ENCODE data around the gene GNG10. TPM values are rescaled to one million over a fixed set of nuclear protein-coding genes. Genes with fewer than 3 reads are reported as not detected.

The GNG10 gene
- total and polyA plus RNA-seq, 9 of the 15 experiments (the other 6 are each of a cell fraction or from before 2014, with no cell fraction given), result 13.1 to 37.8 (median 28.4) TPM

- TF ChIP-seq SETDB1 (IDR thresholded peaks at IDR 0.05; ENCODE audit: low read length) (no peak), ZNF253 (CRISPR knock-in tag; conservative IDR thresholded peaks at IDR 0.05) (no peak), FUS (optimal IDR thresholded peaks at IDR 0.05; ENCODE audit: low read depth, low read length) (no peak), OTX1 (CRISPR knock-in tag; IDR thresholded peaks at IDR 0.05) (no peak)
Measured at GRCh38 chr9:111679199-111679598, 17.8 kb downstream of the GNG10 start (continued).

- no peaks in the 10 kb centered on the region for H3K4me1 ChIP-seq (replicated peaks in 1 of 2; ENCODE audit: control insufficient read depth in 2 of 2, insufficient read depth in 2 of 2, low read length in 2 of 2)
- 30% methylated on average over 1 of the region's 1 CpG for WGBS (ENCODE audit: insufficient coverage, low coverage, missing lambda C conversion rate)
- DNase-seq (ENCODE audit: extremely low read depth in 1 of 4, low spot score in 3 of 4), result no peak
- ATAC-seq, result no peak
- no peaks in the 10 kb centered on the region for H3K9me3 ChIP-seq (replicated peaks; ENCODE audit: control insufficient read depth, insufficient read depth, low read depth, low read length)
- H3K4me3 ChIP-seq, result no peak overlapping the region
- no peak overlapping the region for H3K9ac ChIP-seq (ENCODE audit: insufficient read depth in 1 of 2, low read depth in 2 of 2, low read length in 2 of 2)
- no peak for TF ChIP-seq ZBED1 (IDR thresholded peaks at IDR 0.05)
- TF ChIP-seq ZNF668 (CRISPR knock-in tag; IDR thresholded peaks at IDR 0.05), result no peak
- no peak for TF ChIP-seq ETV6 (IDR thresholded peaks at IDR 0.05; ENCODE audit: borderline replicate concordance in 1 of 2, low read depth in 2 of 2, low read length in 1 of 2)
- TF ChIP-seq ETV6 (CRISPR knock-in tag; IDR thresholded peaks at IDR 0.05; ENCODE audit: borderline replicate concordance), result no peak
- no peak for TF ChIP-seq BACH1 (tag; IDR thresholded peaks at IDR 0.05)
- no peak for TF ChIP-seq ZNF75A (CRISPR knock-in tag; IDR thresholded peaks at IDR 0.05)
- TF ChIP-seq RBM22 (IDR thresholded peaks at IDR 0.05; ENCODE audit: low read depth, low read length, poor library complexity, severe bottlenecking), result no peak
- TF ChIP-seq CBFB (CRISPR knock-in tag; IDR thresholded peaks at IDR 0.05), result no peak
- TF ChIP-seq, protein P1, sequence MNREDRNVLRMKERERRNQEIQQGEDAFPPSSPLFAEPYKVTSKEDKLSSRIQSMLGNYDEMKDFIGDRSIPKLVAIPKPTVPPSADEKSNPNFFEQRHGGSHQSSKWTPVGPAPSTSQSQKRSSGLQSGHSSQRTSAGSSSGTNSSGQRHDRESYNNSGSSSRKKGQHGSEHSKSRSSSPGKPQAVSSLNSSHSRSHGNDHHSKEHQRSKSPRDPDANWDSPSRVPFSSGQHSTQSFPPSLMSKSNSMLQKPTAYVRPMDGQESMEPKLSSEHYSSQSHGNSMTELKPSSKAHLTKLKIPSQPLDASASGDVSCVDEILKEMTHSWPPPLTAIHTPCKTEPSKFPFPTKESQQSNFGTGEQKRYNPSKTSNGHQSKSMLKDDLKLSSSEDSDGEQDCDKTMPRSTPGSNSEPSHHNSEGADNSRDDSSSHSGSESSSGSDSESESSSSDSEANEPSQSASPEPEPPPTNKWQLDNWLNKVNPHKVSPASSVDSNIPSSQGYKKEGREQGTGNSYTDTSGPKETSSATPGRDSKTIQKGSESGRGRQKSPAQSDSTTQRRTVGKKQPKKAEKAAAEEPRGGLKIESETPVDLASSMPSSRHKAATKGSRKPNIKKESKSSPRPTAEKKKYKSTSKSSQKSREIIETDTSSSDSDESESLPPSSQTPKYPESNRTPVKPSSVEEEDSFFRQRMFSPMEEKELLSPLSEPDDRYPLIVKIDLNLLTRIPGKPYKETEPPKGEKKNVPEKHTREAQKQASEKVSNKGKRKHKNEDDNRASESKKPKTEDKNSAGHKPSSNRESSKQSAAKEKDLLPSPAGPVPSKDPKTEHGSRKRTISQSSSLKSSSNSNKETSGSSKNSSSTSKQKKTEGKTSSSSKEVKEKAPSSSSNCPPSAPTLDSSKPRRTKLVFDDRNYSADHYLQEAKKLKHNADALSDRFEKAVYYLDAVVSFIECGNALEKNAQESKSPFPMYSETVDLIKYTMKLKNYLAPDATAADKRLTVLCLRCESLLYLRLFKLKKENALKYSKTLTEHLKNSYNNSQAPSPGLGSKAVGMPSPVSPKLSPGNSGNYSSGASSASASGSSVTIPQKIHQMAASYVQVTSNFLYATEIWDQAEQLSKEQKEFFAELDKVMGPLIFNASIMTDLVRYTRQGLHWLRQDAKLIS (CRISPR knock-in tag; IDR thresholded peaks at IDR 0.05), result no peak
- no peak for TF ChIP-seq LCOR (CRISPR knock-in tag; IDR thresholded peaks at IDR 0.05)
- no peak for TF ChIP-seq ZNF175 (CRISPR knock-in tag; IDR thresholded peaks at IDR 0.05; ENCODE audit: low read depth)
- TF ChIP-seq SAP30 (IDR thresholded peaks at IDR 0.05; ENCODE audit: borderline replicate concordance, insufficient read depth, low read depth, low read length, poor library complexity, severe bottlenecking), result no peak
- TF ChIP-seq EP400 (IDR thresholded peaks at IDR 0.05), result no peak
- TF ChIP-seq ERF (CRISPR knock-in tag; IDR thresholded peaks at IDR 0.05), result no peak
- TF ChIP-seq KHSRP (IDR thresholded peaks at IDR 0.05), result no peak
- TF ChIP-seq CHD2 (IDR thresholded peaks at IDR 0.05; ENCODE audit: low read depth, low read length), result no peak
- no peak overlapping the region for H3K27ac ChIP-seq (ENCODE audit: extremely low read depth, low read depth, low read length)
- no peaks in the 10 kb centered on the region for H3K9me1 ChIP-seq (ENCODE audit: control insufficient read depth, insufficient read depth, low read length)
- no peaks in the 10 kb centered on the region for H3K27me3 ChIP-seq (ENCODE audit: control insufficient read depth in 2 of 2, insufficient read depth in 2 of 2, low read length in 2 of 2)
- FAIRE-seq, result no peak
- POLR2A ChIA-PET, result no interaction called here
- no peaks in the 10 kb centered on the region for H4K20me1 ChIP-seq (replicated peaks; ENCODE audit: control insufficient read depth, insufficient read depth, low read length)
- no peaks in the 10 kb centered on the region for H3K79me2 ChIP-seq (ENCODE audit: control insufficient read depth, insufficient read depth, low read length)
- in situ Hi-C loops (cut with MboI) (no loop called here), intact Hi-C loops (cut with micrococcal nuclease) (no loop called here)
- BruUV-seq (replicated peaks), result no TSS peak
- no peak overlapping the region for H3K4me2 ChIP-seq (ENCODE audit: insufficient read depth, low read length)
- H3K36me3 ChIP-seq (ENCODE audit: control insufficient read depth, insufficient read depth, low read length), result no peaks in the 10 kb centered on the region
- H2AFZ ChIP-seq (ENCODE audit: low read depth, low read length), result no peak overlapping the region
- CTCF ChIA-PET (ENCODE audit: low intra/inter-chr PET ratio), result interaction anchor here (0.5 kb wide), 1 partner anchor 21 kb away, joined by 3 read pairs; no protein-coding TSS in a partner anchor
Measured at GRCh38 chr9:111683392-111683791, 22.0 kb downstream of the GNG10 start.

Data from K562 (cell line).